Astrocyte of the cerebellum (primary cell): ENCODE results near the gene STX8.
"Not testable (repeated sequence)": the region's sequence is repeated elsewhere in the genome, so short reads cannot be mapped to it uniquely, and the experiment has no call there.

Source experiments
- DNase-seq: peaks from one replicate; pipeline ENCODE4 v3.0.0-alpha.2; 2011; ENCODE audit warnings: low read depth
- H3K4me3 ChIP-seq: 2 replicates; pipeline ENCODE4 v1.5.1; 2011; ENCODE audit warnings: mild to moderate bottlenecking, low read depth, low read length, moderate library complexity
- in situ Hi-C: cut with HindIII; loops from 2 replicates; pipeline ENCODE4 v1.10.0; 2017; ENCODE audit warnings: low sequenced_read_pairs
- TF ChIP-seq, protein P1 (sequence below): IDR thresholded peaks from 2 replicates; pipeline ENCODE4 v1.5.1; 2012; ENCODE audit warnings: low read length, low read depth, moderate library complexity, mild to moderate bottlenecking; ENCODE audit errors: missing control alignments

The STX8 gene

DNA sequence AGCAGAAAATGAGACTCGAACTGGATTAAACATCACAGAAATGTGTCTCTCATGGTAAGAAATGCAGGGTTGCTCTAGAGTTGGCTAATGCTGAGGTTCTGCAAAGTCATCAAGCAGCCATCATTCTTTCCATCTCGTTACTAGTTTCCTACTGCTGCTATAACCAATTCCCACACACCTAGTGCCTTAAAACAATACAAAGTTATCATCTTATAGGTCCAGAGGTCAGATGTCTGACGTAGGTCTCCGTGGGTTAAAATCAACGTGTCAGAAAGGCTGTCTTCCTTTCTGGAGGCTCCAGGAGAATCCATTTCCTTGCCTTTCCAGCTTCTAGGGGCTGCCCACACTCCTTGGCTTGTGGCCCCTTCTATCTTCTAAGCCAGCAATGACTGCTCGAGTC lies 118.6 kb downstream of the STX8 start:
- TF ChIP-seq, protein P1, sequence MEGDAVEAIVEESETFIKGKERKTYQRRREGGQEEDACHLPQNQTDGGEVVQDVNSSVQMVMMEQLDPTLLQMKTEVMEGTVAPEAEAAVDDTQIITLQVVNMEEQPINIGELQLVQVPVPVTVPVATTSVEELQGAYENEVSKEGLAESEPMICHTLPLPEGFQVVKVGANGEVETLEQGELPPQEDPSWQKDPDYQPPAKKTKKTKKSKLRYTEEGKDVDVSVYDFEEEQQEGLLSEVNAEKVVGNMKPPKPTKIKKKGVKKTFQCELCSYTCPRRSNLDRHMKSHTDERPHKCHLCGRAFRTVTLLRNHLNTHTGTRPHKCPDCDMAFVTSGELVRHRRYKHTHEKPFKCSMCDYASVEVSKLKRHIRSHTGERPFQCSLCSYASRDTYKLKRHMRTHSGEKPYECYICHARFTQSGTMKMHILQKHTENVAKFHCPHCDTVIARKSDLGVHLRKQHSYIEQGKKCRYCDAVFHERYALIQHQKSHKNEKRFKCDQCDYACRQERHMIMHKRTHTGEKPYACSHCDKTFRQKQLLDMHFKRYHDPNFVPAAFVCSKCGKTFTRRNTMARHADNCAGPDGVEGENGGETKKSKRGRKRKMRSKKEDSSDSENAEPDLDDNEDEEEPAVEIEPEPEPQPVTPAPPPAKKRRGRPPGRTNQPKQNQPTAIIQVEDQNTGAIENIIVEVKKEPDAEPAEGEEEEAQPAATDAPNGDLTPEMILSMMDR, result no peak
- in situ Hi-C loops, result no loop called here

DNA sequence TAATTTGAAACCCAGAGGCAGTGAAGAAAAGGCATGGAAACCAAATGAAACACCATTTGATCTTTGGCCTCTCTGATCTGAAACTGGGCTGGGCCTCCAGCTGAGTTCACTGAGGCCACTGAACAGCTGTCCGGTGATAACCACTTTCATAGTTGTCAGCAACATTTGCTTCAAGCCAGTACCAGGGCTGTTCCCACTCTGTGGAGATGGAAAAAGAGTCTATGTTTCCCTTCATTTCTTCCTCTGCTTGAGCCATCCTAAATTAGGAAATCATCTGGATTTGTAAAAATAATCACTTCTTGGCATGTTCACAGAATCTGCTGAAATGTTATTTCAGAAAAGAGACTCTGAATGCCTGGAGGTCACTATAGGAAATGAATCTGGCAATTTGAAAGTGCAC lies 119.3 kb downstream of the STX8 start:
- no peak overlapping the region for H3K4me3 ChIP-seq
- in situ Hi-C loops, result no loop called here
- TF ChIP-seq, protein P1, result no peak
- no peak for DNase-seq

More for the DNA sequence above, 118.6 kb downstream of the STX8 start:
- no peak overlapping the region for H3K4me3 ChIP-seq
- no peak for DNase-seq

- H3K4me3 ChIP-seq, result no peak overlapping the region
- DNase-seq, result no peak
- TF ChIP-seq, protein P1, result no peak
- in situ Hi-C loops, result no loop called here
These were observed 123.7 kb downstream of the STX8 start for GRCh38 chr17:9451934-9452333.

DNA sequence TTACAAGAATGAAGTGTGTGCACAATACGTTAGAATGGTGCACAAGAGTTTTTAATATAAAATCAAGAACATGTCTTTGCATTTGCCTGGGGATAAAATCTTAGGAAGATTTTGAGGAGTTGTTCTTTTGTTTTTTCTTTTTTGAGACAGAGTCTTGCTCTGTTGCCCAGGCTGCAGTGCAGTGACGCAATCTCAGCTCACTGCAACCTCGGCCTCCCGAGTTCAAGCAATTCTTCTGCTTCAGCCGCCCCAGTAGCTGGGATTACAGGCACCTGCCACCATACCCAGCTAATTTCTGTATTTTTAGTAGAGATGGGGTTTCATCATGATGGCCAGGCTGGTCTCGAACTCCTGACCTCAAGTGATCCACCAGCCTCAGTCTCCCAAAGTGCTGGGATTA lies 128.3 kb downstream of the STX8 start:
- DNase-seq, in situ Hi-C loops: not testable (repeated sequence)

GRCh38 chr17:9446528-9446927 lies 129.1 kb downstream of the STX8 start:
- DNase-seq, result no peak
- H3K4me3 ChIP-seq, result no peak overlapping the region
- TF ChIP-seq, protein P1, result no peak
- in situ Hi-C loops, result no loop called here

More for the DNA sequence above, 128.3 kb downstream of the STX8 start:
- not testable (repeated sequence) for H3K4me3 ChIP-seq

DNA sequence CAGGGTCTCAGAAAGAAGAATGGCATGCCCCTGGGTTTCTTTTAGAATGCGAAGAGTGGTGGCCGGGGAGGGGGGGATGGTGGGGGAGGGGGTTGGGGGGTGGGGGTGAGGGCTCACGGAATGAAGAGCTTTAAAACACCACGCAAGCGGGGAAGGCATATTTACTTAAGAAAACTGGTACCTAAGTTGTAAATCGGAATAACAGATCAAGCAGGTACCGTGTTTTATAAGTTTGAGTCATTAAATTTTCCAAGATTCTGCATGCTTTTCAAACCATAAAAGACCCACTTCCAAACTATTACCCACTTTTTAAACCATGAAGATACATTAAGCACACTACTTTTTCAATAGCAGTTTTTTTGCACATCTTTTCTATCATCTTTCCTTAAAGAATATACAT lies 130.2 kb downstream of the STX8 start:
- H3K4me3 ChIP-seq, result no peak overlapping the region
- TF ChIP-seq, protein P1, result no peak
- no peak for DNase-seq
- in situ Hi-C loops, result no loop called here

- TF ChIP-seq, protein P1, result no peak
- H3K4me3 ChIP-seq, result no peak overlapping the region
- in situ Hi-C loops, result no loop called here
- no peak for DNase-seq
These were observed 130.9 kb downstream of the STX8 start for GRCh38 chr17:9444687-9445086.
